Endothelial cell of umbilical vein (primary cell): ENCODE results near the gene APP.

Source experiments
- POLR2A ChIP-seq: IDR thresholded peaks from 2 replicates; pipeline ENCODE4 v1.6.1; 2012; ENCODE audit warnings: low read depth, mild to moderate bottlenecking, control low read depth, low read length
- TF ChIP-seq, protein P1 (sequence below), 2 donors: IDR thresholded peaks; 1 replicate in 1 of 2; 2 replicates in 1 of 2; pipeline ENCODE4 v1.5.1; 2011; ENCODE audit warnings: low read length in 2 of 2, mild to moderate bottlenecking in 2 of 2, moderate library complexity in 2 of 2, control low read depth in 1 of 2, inconsistent platforms in 1 of 2, low read depth in 1 of 2; ENCODE audit not compliant: insufficient read depth in 1 of 2; ENCODE audit errors: extremely low read depth in 1 of 2

DNA sequence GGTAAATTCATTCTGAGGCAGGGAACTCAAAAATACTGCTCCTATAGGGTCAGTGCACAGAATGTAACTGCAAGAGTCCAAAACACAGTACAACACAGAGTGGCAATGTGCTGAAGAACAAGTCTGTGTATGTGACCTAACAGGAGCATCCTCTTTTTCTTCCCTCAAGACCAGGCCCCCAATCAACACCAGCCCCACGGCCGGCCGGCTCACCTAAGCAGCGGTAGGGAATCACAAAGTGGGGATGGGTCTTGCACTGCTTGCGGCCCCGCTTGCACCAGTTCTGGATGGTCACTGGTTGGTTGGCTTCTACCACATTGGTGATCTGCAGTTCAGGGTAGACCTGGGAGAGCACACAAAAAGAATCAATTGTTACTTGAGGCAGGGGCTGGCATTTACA, 80.8 kb downstream of the APP start:
- TF ChIP-seq, protein P1, sequence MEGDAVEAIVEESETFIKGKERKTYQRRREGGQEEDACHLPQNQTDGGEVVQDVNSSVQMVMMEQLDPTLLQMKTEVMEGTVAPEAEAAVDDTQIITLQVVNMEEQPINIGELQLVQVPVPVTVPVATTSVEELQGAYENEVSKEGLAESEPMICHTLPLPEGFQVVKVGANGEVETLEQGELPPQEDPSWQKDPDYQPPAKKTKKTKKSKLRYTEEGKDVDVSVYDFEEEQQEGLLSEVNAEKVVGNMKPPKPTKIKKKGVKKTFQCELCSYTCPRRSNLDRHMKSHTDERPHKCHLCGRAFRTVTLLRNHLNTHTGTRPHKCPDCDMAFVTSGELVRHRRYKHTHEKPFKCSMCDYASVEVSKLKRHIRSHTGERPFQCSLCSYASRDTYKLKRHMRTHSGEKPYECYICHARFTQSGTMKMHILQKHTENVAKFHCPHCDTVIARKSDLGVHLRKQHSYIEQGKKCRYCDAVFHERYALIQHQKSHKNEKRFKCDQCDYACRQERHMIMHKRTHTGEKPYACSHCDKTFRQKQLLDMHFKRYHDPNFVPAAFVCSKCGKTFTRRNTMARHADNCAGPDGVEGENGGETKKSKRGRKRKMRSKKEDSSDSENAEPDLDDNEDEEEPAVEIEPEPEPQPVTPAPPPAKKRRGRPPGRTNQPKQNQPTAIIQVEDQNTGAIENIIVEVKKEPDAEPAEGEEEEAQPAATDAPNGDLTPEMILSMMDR (IDR thresholded peaks at IDR 0.05; ENCODE audit: extremely low read depth in 1 of 2, insufficient read depth in 1 of 2, low read depth in 1 of 2, low read length in 2 of 2), result no peak
- TF ChIP-seq POLR2A, result no peak
